Neuronal stem cell (in vitro differentiated cells): ENCODE measurements around the gene PITPNB.

Experiments
- DNase-seq: peaks from one replicate; pipeline ENCODE4 v3.0.0-alpha.2; 2013; ENCODE audit warnings: low spot score
- H2AFZ ChIP-seq: one replicate; pipeline ENCODE4 v1.6.1; 2013; ENCODE audit warnings: mild to moderate bottlenecking, low read length, inconsistent platforms
- H2AK5ac ChIP-seq: 2 replicates; pipeline ENCODE4 v1.6.1; 2013; ENCODE audit warnings: low read depth, mild to moderate bottlenecking, inconsistent platforms, low read length, moderate library complexity, mixed read lengths
- H2BK120ac ChIP-seq: 2 replicates; pipeline ENCODE4 v1.6.1; 2013; ENCODE audit warnings: low read depth, mild to moderate bottlenecking, inconsistent platforms, low read length, moderate library complexity, mixed read lengths
- H2BK12ac ChIP-seq: one replicate; pipeline ENCODE4 v1.6.1; 2013; ENCODE audit warnings: low read length, inconsistent platforms
- H2BK15ac ChIP-seq: 2 replicates; pipeline ENCODE4 v1.6.1; 2013; ENCODE audit warnings: mild to moderate bottlenecking, low read length, inconsistent platforms, mixed read lengths
- H2BK5ac ChIP-seq: one replicate; pipeline ENCODE4 v1.6.1; 2013; ENCODE audit warnings: inconsistent platforms, mild to moderate bottlenecking, low read length, moderate library complexity
- H3K14ac ChIP-seq: one replicate; pipeline ENCODE4 v1.6.1; 2013; ENCODE audit warnings: low read length, inconsistent platforms
- H3K18ac ChIP-seq: 2 replicates; pipeline ENCODE4 v1.6.1; 2013; ENCODE audit warnings: low read length, inconsistent platforms
- H3K23ac ChIP-seq: 2 replicates; pipeline ENCODE4 v1.6.1; 2013; ENCODE audit warnings: low read depth, mild to moderate bottlenecking, mixed read lengths, low read length, inconsistent platforms; ENCODE audit not compliant: poor library complexity
- H3K27ac ChIP-seq: replicated peaks from 3 replicates; pipeline ENCODE4 v1.5.1; 2013; ENCODE audit warnings: low read length, inconsistent platforms
- H3K27me3 ChIP-seq, 3 experiments: 2 replicates each; pipeline ENCODE4 v1.6.1; 2013; ENCODE audit warnings: low read length in 3 of 3, mild to moderate bottlenecking in 2 of 3, inconsistent platforms in 1 of 3, low read depth in 1 of 3, mixed read lengths in 1 of 3, moderate library complexity in 1 of 3; ENCODE audit not compliant: control insufficient read depth in 3 of 3, insufficient read depth in 3 of 3
- H3K36me3 ChIP-seq, 2 donors: replicated peaks in 1 of 2; 2 replicates each; pipeline ENCODE4 v1.6.1; 2013; ENCODE audit warnings: low read length in 2 of 2; ENCODE audit not compliant: control insufficient read depth in 2 of 2, insufficient read depth in 2 of 2
- H3K4ac ChIP-seq: 2 replicates; pipeline ENCODE4 v1.6.1; 2013; ENCODE audit warnings: inconsistent platforms, mild to moderate bottlenecking, low read length, moderate library complexity
- H3K4me1 ChIP-seq, 2 donors: 1 replicate in 1 of 2; 2 replicates in 1 of 2; pipeline ENCODE4 v1.6.1; 2013; ENCODE audit warnings: low read length in 2 of 2, low read depth in 1 of 2; ENCODE audit not compliant: control insufficient read depth in 2 of 2, insufficient read depth in 1 of 2
- H3K4me2 ChIP-seq: one replicate; pipeline ENCODE4 v1.6.1; 2013; ENCODE audit warnings: mild to moderate bottlenecking, low read length, inconsistent platforms; ENCODE audit not compliant: insufficient read depth, poor library complexity, severe bottlenecking
- H3K4me3 ChIP-seq, 2 donors: 2 replicates each; pipeline ENCODE4 v1.5.1; 2013; ENCODE audit warnings: low read length in 2 of 2, mild to moderate bottlenecking in 2 of 2, inconsistent platforms in 1 of 2, moderate library complexity in 1 of 2
- H3K79me1 ChIP-seq: one replicate; pipeline ENCODE4 v1.6.1; 2013; ENCODE audit warnings: low read depth, mild to moderate bottlenecking, inconsistent platforms, low read length, moderate library complexity
- H3K9ac ChIP-seq: one replicate; pipeline ENCODE4 v1.6.1; 2013; ENCODE audit warnings: mild to moderate bottlenecking, low read depth, low read length, inconsistent platforms; ENCODE audit not compliant: poor library complexity
- H3K9me3 ChIP-seq, 2 donors: replicated peaks in 1 of 2; 2 replicates each; pipeline versions ENCODE3 to v1.6.1; 2013; ENCODE audit warnings: low read length in 2 of 2, mild to moderate bottlenecking in 2 of 2, inconsistent platforms in 1 of 2, low read depth in 1 of 2, mixed read lengths in 1 of 2, moderate library complexity in 1 of 2; ENCODE audit not compliant: control insufficient read depth in 2 of 2, insufficient read depth in 1 of 2
- H4K8ac ChIP-seq: one replicate; pipeline ENCODE4 v1.6.1; 2013; ENCODE audit warnings: low read depth, mild to moderate bottlenecking, inconsistent platforms, low read length, moderate library complexity
- H4K91ac ChIP-seq: one replicate; pipeline ENCODE4 v1.6.1; 2013; ENCODE audit warnings: low read length, low read depth, mild to moderate bottlenecking, inconsistent platforms; ENCODE audit not compliant: poor library complexity
- WGBS, 2 donors: extraction: QIAGEN DNeasy Blood & Tissue Kit; methylation state at CpG; one replicate each; pipeline ENCODE4 v1.1.7; 2013; ENCODE audit warnings: missing lambda C conversion rate in 2 of 2, mixed read lengths in 1 of 2; ENCODE audit not compliant: insufficient read length in 2 of 2, insufficient replicate concordance in 1 of 2; ENCODE audit errors: extremely low coverage in 2 of 2; 5-methylcytosine and 5-hydroxymethylcytosine counted together

PITPNB gene

GRCh38 chr22:27835446-27835845 lies 83.6 kb downstream of the PITPNB start:
- no peak overlapping the region for H3K23ac ChIP-seq
- H3K4me2 ChIP-seq = no peak overlapping the region
- H2BK5ac ChIP-seq = no peak overlapping the region
- H2AFZ ChIP-seq = no peak overlapping the region
- no peak overlapping the region for H2BK12ac ChIP-seq
- no peak overlapping the region for H2BK15ac ChIP-seq
- no peaks in the 10 kb centered on the region for H3K27me3 ChIP-seq
- no peak overlapping the region for H3K18ac ChIP-seq
- H3K36me3 ChIP-seq = no peaks in the 10 kb centered on the region
- peaks cover 3 to 6% of the 10 kb centered on the region in 2 donors for H3K4me1 ChIP-seq
- no peak overlapping the region for H3K27ac ChIP-seq
- H4K91ac ChIP-seq = no peak overlapping the region
- H3K4ac ChIP-seq = no peak overlapping the region
- WGBS, 2 donors = no CpG with 5 or more reads among the region's 6 CpGs
- H2BK120ac ChIP-seq = no peak overlapping the region
- H3K79me1 ChIP-seq = no peaks in the 10 kb centered on the region
- no peak overlapping the region for H3K9ac ChIP-seq
- no peak overlapping the region for H3K4me3 ChIP-seq
- no peak overlapping the region for H2AK5ac ChIP-seq
- H3K14ac ChIP-seq = no peak overlapping the region
- no peak for DNase-seq
- no peak overlapping the region for H4K8ac ChIP-seq
- H3K9me3 ChIP-seq = peaks cover 4 to 9% of the 10 kb centered on the region in 2 donors

GRCh38 chr22:27834364-27835185 lies 84.5 kb downstream of the PITPNB start:
- Histone ChIP-seq H3K4me1 (peaks cover 3 to 6% of the 10 kb centered on the region in 2 donors), H3K4me2 (no peak overlapping the region), H3K23ac (no peak overlapping the region), H3K27ac (no peak overlapping the region), H2BK12ac (peak overlapping the region; percentile 24), H4K8ac (no peak overlapping the region), H2AFZ (no peak overlapping the region), H3K36me3 (no peaks in the 10 kb centered on the region), H3K4ac (no peak overlapping the region), H3K27me3 (no peaks in the 10 kb centered on the region), H3K4me3 (no peak overlapping the region), H2AK5ac (peak overlapping the region; percentile 36), H2BK15ac (peak overlapping the region; percentile 22), H2BK5ac (no peak overlapping the region), H3K18ac (peak overlapping the region; percentile 15), H4K91ac (no peak overlapping the region), H2BK120ac (no peak overlapping the region), H3K14ac (no peak overlapping the region), H3K79me1 (no peaks in the 10 kb centered on the region), H3K9me3 (peaks cover 4 to 9% of the 10 kb centered on the region in 2 donors), H3K9ac (peak overlapping the region; percentile 8)
- no peak for DNase-seq
- no CpG with 5 or more reads among the region's 20 CpGs for WGBS, 2 donors

- peaks cover 4 to 9% of the 10 kb centered on the region in 2 donors for H3K9me3 ChIP-seq
- DNase-seq = no peak
- no peak overlapping the region for H4K8ac ChIP-seq
- no peak overlapping the region for H3K14ac ChIP-seq
- no peak overlapping the region for H3K4me2 ChIP-seq
- no peak overlapping the region for H2AK5ac ChIP-seq
- H3K36me3 ChIP-seq = no peaks in the 10 kb centered on the region
- H2AFZ ChIP-seq = no peak overlapping the region
- no peaks in the 10 kb centered on the region for H3K27me3 ChIP-seq
- no peak overlapping the region for H4K91ac ChIP-seq
- no CpG with 5 or more reads among the region's 2 CpGs for WGBS, 2 donors
- no peak overlapping the region for H3K18ac ChIP-seq
- no peak overlapping the region for H3K23ac ChIP-seq
- no peak overlapping the region for H3K9ac ChIP-seq
- no peak overlapping the region for H2BK120ac ChIP-seq
- no peak overlapping the region for H2BK12ac ChIP-seq
- no peak overlapping the region for H3K4me3 ChIP-seq
- no peak overlapping the region for H3K4ac ChIP-seq
- no peaks in the 10 kb centered on the region for H3K79me1 ChIP-seq
- H2BK15ac ChIP-seq = no peak overlapping the region
- H3K27ac ChIP-seq = no peak overlapping the region
- H3K4me1 ChIP-seq = peaks cover 3 to 6% of the 10 kb centered on the region in 2 donors
- H2BK5ac ChIP-seq = no peak overlapping the region
Measured at GRCh38 chr22:27833803-27834202, 85.3 kb downstream of the PITPNB start.

- Histone ChIP-seq H3K4ac (no peak overlapping the region), H3K14ac (no peak overlapping the region), H3K79me1 (no peaks in the 10 kb centered on the region), H3K36me3 (no peaks in the 10 kb centered on the region), H3K9me3 (peaks cover 2 to 3% of the 10 kb centered on the region in 2 donors), H3K4me1 (peaks cover 3 to 6% of the 10 kb centered on the region in 2 donors), H3K23ac (no peak overlapping the region), H2AK5ac (peak overlapping the region; percentile 6), H2BK15ac (peak overlapping the region; percentile 35), H3K27ac (no peak overlapping the region), H4K91ac (no peak overlapping the region), H2AFZ (no peak overlapping the region), H3K4me2 (no peak overlapping the region), H3K27me3 (no peaks in the 10 kb centered on the region), H3K4me3 (no peak overlapping the region), H2BK5ac (no peak overlapping the region), H4K8ac (no peak overlapping the region), H3K18ac (peak overlapping the region; percentile 16), H2BK12ac (no peak overlapping the region), H3K9ac (no peak overlapping the region), H2BK120ac (no peak overlapping the region)
- no peak for DNase-seq
- no CpG with 5 or more reads among the region's 7 CpGs for WGBS, 2 donors
Measured at GRCh38 chr22:27832606-27833005, 86.5 kb downstream of the PITPNB start.
